ENCODE measurements around the gene CACTIN. TPM values are rescaled to one million over a fixed set of nuclear protein-coding genes. Genes with fewer than 3 reads are reported as not detected.

The CACTIN gene
- total and polyA plus RNA-seq, 2 of the 8 experiments (the other 6 are each of a cell fraction or from before 2014, with no cell fraction given): 25.8 to 29.9 TPM

DNA sequence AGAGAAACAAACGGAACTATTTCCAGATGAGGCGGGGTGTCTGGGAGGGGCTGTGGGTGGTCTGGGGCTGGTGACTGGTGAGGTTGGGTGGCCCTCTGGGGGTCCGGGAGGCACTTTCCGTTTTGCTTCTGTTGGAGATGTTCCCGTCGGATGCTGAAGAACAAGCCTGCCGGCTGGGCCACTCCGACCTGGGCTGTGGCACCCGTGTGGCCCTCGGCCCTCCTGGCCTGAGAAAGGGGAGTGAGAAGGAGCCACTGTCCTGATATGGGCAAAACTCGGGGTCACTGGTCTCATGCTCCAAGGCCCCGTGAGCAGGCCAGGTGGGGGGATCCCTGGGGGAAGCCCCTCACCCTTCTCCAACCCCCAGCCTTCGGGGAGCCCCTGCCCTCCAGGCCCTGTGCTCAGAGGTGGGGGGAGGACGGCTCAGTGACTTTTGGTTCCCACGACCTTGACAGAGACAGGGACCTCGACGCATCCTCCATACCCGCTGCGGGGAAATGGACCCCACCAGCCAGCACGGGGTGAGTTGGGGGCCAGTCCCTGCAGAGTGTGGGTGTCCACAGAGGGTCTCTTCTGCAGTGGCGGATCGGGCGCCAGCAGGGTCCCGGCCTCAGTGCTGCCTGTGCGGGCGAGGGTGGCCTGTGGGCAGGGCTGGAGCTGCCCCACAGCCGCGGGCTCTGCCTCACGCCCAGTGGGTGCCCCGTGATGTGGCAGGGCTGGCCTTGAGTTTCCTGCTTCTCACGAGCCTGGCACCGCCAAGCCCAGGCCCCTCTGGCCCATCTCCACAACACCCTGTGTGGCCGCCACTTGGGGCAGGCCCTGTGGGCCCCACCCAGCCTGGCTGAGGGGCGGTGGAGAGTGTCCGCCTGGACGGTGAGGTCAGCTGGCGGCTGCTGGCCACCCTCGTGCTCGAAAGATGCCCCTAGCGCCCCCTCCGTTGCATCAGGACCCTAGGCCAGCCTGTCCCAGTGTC, 15.6 kb downstream of the CACTIN start (continued):
- no peak for TF ChIP-seq CBX8 (IDR thresholded peaks at IDR 0.05; ENCODE audit: borderline replicate concordance, low read depth, low read length)
- TF ChIP-seq SP2 (IDR thresholded peaks at IDR 0.05; ENCODE audit: low read length): no peak
- TF ChIP-seq RXRA (IDR thresholded peaks at IDR 0.05; ENCODE audit: insufficient read depth, low read depth, low read length): no peak
- no peak for TF ChIP-seq KDM1A (IDR thresholded peaks at IDR 0.05; ENCODE audit: borderline replicate concordance, low read length)
- TF ChIP-seq KDM4A (IDR thresholded peaks at IDR 0.05; ENCODE audit: low read depth, low read length, severe bottlenecking): no peak
- TF ChIP-seq KDM5A (IDR thresholded peaks at IDR 0.05; ENCODE audit: low read length): no peak
- TF ChIP-seq TBP (IDR thresholded peaks at IDR 0.05; ENCODE audit: low read depth, low read length): no peak
- no peak for TF ChIP-seq CTBP2 (IDR thresholded peaks at IDR 0.05; ENCODE audit: borderline replicate concordance, insufficient read depth, insufficient read length, low read length)
- TF ChIP-seq, protein P1, sequence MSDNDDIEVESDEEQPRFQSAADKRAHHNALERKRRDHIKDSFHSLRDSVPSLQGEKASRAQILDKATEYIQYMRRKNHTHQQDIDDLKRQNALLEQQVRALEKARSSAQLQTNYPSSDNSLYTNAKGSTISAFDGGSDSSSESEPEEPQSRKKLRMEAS (IDR thresholded peaks at IDR 0.05): no peak
- TF ChIP-seq, protein P2, sequence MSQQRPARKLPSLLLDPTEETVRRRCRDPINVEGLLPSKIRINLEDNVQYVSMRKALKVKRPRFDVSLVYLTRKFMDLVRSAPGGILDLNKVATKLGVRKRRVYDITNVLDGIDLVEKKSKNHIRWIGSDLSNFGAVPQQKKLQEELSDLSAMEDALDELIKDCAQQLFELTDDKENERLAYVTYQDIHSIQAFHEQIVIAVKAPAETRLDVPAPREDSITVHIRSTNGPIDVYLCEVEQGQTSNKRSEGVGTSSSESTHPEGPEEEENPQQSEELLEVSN (IDR thresholded peaks at IDR 0.05): no peak
- TF ChIP-seq EGR1 (IDR thresholded peaks at IDR 0.05; ENCODE audit: borderline replicate concordance, low read depth, low read length): no peak
- no peak for TF ChIP-seq SRF (IDR thresholded peaks at IDR 0.05; ENCODE audit: low read depth, low read length)
